Kidney epithelial cell (primary cell): ENCODE results near the gene AMD1. TPM values are rescaled to one million over a fixed set of nuclear protein-coding genes. Genes with fewer than 3 reads are reported as not detected.

Source experiments
- DNase-seq: peaks from one replicate; pipeline ENCODE4 v3.0.0-alpha.2; 2010; ENCODE audit warnings: low read depth
- H3K27me3 ChIP-seq: 2 replicates; pipeline ENCODE4 v1.6.0; 2011; ENCODE audit warnings: low read length; ENCODE audit not compliant: control insufficient read depth, insufficient read depth
- H3K36me3 ChIP-seq: 2 replicates; pipeline ENCODE4 v1.5.1; 2011; ENCODE audit warnings: low read length; ENCODE audit not compliant: control insufficient read depth, insufficient read depth
- H3K4me3 ChIP-seq: 2 replicates; pipeline ENCODE4 v1.5.1; 2011; ENCODE audit warnings: low read depth, mild to moderate bottlenecking, control low read depth, low read length
- CTCF ChIP-seq: IDR thresholded peaks from 2 replicates; pipeline ENCODE4 v1.5.1; 2011; ENCODE audit warnings: mild to moderate bottlenecking, moderate library complexity, low read length, control low read depth, inconsistent platforms; ENCODE audit not compliant: insufficient read depth, poor library complexity, severe bottlenecking
- total RNA-seq: library from RNA; depleted of rRNA; stranded (reverse); fragments of >200 nt; gene quantifications from 2 replicates; pipeline ENCODE4 v1.2.3, GENCODE V29; 2015

The AMD1 gene
- total RNA-seq, 1 donor from 2014 or later: 93.6 TPM

- Histone ChIP-seq H3K36me3 (no peaks in the 10 kb centered on the region), H3K27me3 (no peaks in the 10 kb centered on the region), H3K4me3 (no peak overlapping the region)
- TF ChIP-seq CTCF: no peak
- DNase-seq: no peak
These were observed 65.0 kb downstream of the AMD1 start for GRCh38 chr6:110939429-110940200.

DNA sequence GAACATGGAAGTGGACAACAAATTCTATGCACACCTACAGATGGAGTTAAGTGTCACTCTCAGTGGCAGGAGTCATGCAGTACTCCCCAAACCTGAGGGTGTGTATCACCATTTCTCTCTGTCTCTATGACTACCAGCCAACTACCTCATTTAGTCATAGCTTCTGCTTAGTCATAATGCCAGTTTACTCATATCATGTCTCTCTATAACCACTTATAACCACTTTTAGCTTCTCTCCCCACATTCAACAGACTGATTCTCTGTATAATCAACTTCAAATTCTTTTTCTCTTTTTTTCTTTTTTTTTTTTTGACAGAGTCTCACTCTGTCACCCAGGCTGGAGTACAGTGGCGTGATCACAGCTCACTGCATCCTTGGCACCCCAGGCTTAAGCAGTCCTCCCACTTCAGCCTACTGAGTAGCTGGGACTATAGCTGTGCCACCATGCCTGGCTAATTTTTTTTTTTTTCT lies 70.1 kb downstream of the AMD1 start:
- no peak for TF ChIP-seq CTCF
- no peaks in the 10 kb centered on the region for H3K36me3 ChIP-seq
- no peak overlapping the region for H3K4me3 ChIP-seq
- no peaks in the 10 kb centered on the region for H3K27me3 ChIP-seq
- peak; percentile 89 for DNase-seq

Other genes with a start within 250 kb of the AMD1 start
- gene CDK19, start 59.3 kb upstream of the AMD1 start, total RNA-seq: 15.1 and 17.6 TPM in 2 replicates
- 66.3 and 68.3 TPM in 2 replicates for gene GTF3C6, start 83.9 kb downstream of the AMD1 start, total RNA-seq
- 31.8 and 37.4 TPM in 2 replicates for gene RPF2, start 107.3 kb downstream of the AMD1 start, total RNA-seq
- gene SLC16A10, start 212.7 kb downstream of the AMD1 start, total RNA-seq: 1.0 and 1.4 TPM in 2 replicates